Middle frontal gyrus (tissue), 1 donor: ENCODE results near the gene GFI1.

Experiments used
- DNase-seq: peaks from one replicate; pipeline ENCODE4 v3.0.0-alpha.2; 2015; ENCODE audit warnings: low spot score; ENCODE audit errors: extremely low spot score

Gene GFI1

DNA sequence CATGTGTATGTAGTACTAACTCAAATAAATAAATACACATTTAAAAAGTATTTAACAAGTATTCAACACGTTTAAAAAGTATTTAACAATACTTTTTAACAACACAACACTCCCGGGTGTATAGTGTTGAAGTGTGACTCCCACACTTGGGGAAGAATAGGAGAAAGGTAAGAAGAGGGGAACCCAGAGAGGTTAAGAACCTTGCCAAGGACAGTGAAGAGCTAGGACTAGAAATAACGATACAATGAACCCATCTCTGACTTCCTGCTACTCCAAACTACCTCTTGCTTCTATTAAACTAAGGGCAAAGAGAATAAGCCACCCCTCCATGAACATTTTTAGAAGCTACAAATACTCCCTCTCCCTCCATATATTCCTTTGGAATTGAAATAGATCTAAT, 1.7 kb upstream of the GFI1 start:
- no peak for DNase-seq

DNA sequence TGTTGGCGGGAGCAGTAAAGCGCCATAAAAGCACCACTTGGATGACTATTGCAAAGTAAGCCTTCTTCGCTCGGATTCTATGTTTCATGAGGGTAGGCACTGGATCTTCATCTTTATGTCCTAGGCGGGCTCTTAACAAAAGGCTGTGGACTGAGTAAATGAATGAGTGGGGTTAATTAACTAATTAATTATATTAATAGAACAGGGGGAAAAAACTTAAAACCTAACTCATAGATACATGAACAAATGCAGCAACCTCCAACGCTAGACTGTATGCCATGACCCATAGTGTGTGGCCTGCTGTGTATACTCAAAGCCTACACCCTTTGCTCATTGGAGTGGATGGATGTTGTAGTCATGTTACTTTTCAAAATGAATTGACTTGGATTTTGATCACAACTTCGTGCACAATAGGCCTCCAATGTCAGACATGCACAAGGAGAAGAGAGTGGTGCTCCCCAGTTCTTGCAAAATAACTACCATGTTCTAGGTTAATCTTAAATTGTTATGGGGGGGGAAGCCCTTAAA, 417 bp upstream of the GFI1 start:
- DNase-seq: no peak

DNA sequence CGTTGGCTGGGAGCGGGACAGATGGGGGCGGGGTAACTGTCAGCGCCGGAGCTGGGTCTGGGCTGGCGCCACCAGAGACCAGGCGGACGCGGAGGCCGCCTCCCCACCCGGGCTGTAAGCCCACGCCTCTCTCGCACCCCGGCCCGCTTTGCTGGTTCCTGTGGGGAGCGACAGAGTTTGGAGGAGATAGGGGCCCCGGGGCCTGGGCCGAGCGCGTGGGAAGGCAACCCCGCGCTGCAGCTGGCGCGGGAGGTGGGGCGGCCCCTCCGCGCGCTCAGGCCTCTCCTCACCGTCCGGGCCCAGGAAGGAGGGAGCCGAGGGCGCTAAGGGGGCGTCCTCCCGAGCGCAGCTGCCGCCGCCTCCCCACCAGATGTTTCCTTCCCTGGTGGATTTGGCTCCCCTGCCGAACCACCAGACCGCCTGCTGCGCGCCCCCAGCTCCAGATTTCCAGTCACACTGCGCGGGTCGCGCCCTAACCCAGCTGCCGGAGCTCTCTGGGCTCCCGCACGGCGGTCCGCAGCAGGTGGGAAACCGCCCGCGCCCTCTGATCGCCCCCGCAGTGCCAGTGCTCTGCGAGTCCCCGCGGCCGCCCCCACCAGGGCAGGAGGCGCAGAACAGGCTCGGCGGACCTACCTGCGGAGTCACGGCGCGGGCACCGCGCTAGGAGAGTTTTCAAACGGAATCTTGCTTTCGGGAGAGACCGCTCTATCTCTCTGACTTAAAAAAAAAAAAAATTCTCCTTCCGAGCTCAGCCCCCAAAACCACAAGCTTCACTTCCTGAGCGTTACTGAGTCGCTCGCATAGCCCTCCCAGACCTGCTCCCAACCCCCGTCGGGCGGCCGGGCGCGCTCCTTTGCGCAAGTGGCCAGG, 1.1 kb downstream of the GFI1 start:
- DNase-seq: no peak

DNA sequence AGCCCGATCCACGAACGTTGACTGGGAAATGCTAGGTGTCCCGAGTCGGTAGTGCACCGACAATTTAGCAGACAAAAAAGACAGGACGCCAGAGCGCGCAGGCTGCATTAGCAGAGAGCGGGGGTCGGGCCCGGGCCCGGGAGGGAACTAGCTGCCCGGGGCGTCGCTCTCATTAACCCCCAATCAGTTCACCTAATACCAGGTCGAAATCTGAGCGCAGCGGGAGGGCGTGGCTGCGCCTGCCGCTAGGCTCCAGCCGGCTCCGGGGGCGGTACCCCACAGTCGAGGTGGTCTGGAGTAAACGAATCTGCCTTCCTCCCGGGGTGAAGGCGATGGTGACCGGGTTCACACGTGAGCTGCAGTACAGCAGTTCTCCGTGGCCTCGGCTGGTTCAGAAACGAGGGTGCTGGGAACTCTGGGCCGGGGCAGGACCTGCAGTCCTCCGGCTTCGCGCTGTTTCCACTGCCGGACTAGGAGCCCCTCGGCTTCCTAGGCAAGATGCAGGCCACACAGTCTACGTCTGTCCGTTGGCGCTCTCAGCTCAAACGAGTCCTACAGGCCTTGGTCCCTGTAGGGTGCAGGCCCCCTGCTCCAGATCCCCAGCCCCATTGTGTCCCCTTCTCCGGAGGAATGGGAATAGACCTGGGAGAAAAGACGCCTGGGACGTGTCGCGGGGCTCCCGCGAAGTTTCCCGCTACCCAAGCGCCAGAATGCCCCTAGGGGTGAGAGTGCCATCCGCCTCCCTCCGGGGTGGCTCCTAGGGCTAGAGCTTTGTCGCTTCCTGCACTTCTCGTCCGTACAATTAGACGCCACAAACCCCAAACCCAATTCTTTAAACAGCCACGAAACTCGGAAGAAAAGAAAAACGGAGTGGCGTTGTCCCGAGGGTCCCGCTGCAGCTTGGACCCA, 2.0 kb downstream of the GFI1 start:
- no peak for DNase-seq

DNA sequence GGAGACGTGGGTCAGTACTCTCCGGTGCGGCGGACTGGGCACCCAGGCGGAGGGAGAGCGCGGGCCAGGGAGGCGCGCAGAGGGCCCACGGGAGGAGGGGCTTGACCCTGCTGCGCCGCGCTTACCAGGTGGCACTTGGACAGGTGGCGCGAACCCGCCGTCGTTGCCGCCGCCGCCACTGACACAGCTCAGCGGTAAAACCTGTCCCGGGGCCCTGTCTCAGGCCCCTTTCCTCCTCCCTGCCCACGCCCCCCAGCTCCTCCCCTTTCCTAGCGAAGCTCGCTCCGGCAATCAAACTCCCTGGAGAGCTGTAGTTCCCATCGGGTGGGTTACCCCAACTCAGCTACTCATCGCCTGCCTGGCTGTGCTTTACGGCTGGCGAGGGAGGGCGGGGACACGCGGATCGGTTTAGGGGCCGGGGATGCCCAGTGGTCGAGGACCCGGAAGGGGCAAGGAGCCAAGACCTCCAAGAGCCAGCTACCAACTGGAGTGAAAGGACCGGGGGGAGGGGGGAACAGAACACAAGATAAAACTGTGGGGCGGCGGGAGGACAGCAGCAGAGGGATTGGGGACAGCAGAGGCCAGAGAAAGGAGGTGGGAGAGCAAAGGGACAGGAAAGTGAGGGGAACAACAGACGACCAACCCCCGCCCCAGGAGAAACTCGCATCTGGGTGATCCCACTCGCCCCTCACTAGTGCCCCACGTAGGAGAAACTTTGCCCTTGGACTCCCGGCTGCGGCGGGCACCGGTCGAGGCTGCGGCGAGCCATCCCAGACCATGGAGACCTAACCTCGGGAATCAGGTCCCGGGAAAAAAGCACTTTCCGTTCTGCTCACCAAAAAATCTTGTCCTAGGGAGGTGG, 2.9 kb downstream of the GFI1 start:
- DNase-seq: no peak

DNA sequence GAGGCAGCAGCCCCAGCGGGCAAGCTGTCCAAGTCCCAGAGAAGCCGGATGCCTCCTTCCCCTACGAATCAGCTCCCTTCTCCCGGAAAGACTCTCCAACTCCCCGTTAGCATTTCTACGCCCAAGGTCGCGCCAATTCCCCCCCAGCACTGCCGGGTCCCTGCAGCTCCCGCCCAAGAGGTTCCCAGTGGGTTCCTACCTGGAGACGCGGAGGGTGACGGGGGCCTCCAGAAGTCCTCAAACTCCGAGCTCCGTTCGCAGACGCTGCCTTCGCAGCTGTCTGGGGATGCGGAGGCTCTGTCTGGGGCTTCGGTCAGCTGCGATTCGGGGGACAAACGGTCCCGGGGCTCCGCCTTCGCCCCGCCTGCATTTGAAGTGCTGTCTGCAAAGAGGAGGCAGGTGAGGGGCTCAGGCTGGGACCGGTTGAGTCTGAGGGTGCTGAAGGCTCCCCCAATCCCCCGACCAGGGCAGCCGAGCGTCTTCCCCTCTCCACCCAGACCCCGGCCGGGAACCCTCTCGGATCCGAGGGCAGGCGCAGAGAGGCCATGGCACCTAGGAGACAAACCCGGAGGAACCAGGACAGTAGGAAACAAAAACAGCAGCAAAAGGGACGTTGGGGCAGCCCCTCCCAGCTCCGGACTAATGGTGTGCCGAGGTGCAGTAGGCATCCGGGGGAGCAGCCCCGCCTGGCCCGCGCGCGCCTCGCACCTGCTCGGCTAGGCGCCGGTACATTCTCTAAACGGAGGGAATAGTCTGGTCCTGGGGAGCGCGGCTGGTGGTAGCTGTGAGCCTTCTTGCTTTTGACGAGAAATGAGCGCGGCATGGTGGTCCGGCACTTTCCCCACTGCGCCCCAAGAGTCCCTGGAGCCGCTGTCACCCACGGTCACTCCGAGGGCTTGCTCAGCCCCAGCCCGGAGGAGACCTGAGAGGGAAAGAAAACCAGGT, 3.8 kb downstream of the GFI1 start:
- DNase-seq: no peak

DNA sequence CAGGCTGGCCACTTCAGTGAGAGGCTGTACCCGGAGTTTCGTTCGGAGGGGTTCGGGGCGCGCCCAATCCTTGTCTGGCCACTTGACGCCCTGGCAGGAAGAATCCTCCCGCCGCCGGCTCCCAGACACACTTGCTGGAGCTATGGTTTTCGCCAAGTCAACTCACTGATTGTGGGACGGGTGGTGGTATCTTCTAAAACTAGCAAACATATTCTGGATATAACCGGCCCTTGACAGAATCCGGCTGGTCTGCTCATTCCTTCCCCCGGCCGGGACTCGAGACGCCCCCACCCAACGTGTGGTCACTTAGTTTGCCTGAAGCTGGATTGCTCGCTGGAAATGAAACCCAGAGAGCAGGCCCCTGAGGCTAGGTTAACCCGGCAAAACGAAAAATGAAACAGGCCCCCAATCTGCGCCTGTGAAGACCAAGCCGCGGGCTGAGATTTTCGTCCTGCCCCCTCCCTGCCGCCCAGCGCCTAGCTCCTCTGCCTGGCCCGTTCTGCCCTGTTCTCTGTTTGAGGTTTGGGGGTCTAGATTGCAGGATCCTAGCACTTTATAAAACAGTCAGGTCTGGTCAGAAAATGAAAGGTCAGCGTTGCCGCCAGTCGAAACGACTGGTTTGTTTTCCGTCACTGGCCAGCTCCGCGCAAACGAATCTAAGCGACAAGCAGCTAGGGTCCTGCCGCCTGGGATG, 4.6 kb downstream of the GFI1 start:
- DNase-seq: no peak

DNA sequence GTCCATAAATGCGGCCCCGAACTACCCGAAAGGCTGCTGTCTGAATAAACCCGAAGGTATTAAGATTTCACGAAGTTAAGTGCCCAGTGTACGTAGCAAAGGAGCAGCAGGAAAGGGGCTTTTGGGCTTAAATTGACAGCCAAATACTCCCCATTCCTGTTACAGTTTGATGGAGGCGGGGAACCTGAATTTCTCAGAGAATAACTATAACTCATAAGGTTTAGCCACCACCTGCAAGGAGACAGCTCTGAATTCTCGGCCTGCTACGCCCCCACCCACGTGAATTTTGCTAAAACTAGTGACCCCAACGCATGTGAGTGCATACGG, 5.2 kb downstream of the GFI1 start:
- no peak for DNase-seq

DNA sequence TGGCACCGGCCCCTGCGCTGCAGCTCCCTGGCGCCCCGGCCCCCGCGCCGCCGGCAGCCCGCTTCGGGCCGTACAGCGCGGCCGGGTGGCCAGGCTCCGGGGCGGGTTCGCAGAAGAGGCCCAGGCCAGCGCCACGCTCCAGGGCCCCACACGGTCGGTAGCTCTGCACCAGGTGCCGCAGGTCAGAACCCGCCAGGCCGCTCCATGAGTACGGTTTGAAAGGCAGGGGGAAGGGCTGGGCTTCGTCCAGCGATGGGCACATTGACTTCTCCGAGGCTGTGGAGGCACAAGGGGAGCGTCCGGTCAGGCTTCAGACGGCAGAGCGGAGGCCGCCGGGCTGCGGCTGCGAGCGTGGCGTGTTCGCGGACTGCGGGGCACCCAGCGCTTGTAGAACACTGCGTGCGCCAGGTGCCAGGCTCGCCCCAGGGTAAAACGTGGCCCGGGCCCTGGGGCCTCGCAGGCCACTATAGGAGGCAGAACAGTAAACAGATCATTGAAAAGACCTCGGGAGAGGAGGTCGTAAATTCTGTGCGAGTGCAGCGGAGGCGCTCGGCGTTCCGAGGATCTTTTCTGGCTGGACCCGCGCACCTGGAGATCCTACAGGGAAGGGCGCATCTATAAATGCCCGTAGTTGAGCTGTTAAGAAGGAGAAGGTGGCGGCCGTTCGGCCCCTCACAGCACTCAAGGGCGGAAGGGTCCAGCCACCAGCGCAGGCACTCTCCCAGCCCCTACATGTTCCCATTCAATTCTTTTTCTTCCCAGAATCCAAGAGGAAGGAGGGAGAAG, 5.7 kb downstream of the GFI1 start:
- no peak for DNase-seq

DNA sequence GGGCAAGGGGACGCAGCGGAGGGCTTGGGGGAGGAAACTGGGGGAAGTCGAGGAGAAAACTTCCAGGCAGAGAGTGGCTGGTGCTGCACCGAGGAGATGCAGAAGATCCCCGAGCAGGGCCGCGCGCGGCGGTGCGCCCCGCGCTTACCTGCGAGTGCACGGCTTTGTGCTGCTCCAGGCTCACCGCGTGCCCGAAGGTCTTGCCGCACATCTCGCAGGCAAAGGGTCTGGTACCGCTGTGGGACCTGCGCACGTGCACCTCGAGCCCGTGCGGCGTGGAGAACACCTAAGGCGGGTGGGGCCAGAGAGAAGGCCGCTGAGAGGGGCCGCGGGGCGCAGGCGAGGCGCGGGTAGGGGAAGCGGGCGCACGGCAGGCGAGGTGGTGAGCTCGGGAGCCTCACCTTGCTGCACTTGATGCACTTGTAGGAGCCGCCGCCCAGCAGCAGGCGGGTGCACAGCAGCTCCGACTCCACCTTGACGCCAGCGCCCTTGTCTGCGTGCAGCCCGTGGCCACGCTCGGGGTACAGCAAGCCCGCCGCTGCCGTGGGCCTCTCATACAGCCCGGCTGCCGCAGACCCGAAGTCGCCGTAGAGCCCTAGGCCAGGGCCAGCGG, 6.4 kb downstream of the GFI1 start:
- no peak for DNase-seq

DNA sequence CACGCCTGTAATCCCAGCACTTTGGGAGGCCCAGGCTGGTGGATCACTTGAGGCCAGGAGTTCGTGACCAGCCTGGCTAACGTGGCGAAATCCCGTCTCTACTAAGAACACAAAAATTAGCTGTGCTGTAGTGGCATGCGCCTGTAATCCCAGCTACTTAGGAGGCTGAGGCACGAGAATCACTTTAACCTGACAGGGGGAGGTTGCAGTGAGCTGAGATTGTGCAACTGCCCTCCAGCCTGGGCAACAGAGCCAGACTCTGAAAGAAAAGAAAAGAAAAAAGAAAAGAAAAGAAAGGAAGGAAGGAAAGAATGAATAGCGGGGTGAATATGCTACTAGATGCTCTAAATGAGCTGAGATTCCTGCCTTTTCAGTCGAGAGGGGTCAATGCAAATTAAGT, 7.1 kb downstream of the GFI1 start:
- DNase-seq: no peak

DNA sequence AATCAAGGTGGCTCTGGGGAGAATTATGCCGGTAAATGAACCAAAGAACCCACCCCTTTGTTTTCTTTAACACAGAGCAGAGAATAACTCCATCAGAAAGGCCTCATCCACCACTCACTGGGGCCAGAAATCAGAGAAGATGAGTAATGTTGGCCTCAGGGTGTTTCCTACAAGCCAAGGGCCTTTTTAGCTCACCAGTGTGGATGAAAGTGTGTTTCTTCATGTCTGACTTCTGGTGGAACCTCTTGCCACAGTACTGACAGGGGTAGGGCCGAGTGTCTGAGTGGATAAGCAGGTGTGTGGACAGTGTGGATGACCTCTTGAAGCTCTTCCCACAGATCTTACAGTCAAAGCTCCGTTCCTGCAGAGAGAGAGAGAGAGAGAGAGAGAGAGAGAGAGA, 8.3 kb downstream of the GFI1 start:
- DNase-seq: no peak

DNA sequence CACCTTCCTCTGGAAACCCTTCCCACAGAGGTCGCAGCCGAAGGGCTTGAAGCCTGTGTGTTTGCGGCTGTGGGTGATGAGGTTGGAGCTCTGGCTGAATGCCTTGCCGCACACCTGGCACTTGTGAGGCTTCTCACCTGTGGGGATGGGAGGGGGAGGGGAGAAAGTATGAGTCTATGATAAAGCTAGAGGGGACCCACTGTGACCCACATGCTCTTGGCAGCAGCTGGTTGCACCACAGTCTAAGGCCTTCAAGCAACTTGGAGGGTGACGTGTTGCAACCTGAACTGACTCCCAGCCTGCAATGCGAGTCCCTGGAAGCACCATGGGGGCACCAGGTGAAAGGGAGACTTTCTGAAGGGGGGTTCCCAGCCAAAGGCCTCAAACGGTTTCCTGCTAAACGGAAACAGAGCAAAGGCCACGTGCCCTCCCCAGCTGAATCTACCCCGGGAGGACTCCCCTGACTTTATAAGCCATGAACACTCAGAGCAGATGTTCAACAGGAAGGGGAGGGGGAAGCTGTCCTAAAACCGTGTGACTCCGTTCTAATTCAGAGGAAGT, 10.6 kb downstream of the GFI1 start:
- DNase-seq: no peak

DNA sequence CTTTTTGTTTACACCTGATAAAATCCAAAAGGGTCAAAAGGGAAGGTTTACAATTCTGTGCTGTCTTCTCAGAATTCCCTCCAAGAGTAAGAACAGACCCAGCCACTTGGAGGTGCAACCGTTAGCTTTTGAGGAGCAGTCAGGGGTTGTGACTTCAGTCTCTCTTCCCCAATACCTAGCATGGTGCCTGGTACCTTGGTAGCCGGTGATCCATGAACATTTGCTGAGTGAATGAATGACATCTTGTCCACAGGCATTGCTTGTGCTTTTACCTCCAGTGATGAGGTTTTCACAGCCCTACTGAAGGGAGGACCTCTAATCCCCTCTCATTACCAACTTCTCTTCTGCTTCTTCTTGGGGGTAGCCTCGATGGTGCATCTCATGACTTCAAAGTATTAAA, 11.7 kb downstream of the GFI1 start:
- no peak for DNase-seq

DNA sequence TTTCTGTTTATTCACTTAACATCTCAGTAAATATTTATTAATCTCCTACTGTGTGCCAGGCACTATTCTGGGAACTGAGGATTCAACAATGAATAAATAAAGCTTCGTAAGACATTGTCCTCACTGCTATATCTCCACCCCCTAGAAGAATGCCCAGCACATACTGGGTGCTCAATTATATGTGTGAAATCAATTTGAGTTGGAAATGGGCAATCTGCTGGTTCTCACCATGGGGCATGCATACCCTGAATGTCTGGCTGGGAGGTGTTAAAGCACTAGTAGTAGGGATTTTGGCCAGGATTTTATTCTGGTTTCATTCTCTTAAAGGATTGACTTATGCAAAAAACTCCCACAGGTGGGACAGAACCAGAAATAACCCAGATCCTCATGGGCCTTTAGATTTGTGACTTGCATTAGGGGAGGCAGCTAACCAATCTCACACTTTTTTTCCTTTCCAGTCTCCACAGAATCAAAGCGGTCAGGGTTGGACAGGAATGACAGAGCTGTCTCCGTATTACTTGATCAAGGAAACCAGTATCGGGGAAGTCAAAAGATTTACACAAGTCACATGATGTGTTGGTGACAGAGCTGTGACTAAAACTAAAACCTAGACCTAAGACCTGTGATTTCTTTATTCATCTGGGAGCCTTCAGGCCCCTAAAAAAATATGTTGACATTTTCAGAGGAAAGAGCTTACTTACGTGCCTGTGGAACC, 12.8 kb downstream of the GFI1 start:
- no peak for DNase-seq

DNA sequence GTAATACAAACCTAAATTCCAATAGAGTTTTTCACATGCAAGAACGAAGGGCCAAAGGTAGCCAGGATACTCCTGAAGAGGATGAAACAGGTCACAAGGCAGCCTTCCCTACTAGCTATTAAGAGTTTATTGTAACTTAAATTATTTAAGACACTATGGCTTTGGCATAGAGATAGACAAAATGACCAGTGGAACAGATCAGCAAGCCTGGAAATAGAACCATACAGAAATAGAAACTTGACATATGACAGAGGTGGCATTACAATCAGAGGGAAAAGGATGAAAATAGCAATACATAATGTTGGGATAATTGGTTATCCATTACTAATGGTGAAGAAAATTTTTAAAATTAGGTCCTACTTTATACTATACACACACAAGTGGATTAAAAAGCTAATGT, 16.5 kb downstream of the GFI1 start:
- no peak for DNase-seq

DNA sequence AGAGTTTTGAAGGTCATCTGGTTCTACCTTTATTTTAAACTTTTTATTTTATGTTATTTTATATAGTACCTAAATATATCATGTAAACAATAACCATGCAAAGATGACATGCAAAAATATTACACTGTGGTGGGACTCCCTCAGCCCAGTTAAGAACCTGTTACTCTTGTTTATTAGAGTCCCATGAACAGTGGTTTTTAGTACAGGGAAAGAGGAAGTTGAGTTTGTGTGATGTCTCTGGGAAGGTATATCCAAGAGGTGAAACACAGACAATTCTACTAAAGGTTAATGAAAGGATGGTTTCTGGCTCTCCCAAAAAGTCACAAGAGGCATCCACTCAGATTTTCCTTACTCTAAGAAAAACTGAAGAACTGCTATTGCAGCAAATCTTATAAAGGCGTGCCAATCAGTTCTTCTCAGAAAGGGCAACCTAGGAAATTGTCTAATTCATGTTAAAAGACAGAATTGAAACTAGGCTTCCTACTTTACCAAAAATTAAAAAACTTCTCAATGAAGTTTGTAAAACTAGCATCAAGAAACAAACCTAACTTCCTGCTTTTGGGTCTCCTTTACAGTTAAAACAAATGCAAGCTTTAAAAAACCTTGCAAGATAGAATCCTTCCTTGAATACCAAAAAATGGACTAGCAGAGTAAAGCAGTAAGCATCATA, 19.9 kb downstream of the GFI1 start:
- no peak for DNase-seq
